DND-41 (cell line): ENCODE results near the gene IL17B.

Experiments used
- ATAC-seq: fragments of 200-7000 bp; cut with Tn5 transposase; 3 replicates; pipeline ENCODE4 v1.9.1; 2021; ENCODE audit warnings: low read depth; ENCODE audit not compliant: insufficient read depth
- DNase-seq: peaks from one replicate; pipeline ENCODE4 v3.0.0-alpha.2; 2020
- H2AFZ ChIP-seq: 2 replicates; pipeline ENCODE4 v1.6.0; 2012; ENCODE audit warnings: low read depth, low read length
- H3K27ac ChIP-seq: 2 replicates; pipeline ENCODE4 v1.5.1; 2012; ENCODE audit warnings: low read length, inconsistent platforms
- H3K27me3 ChIP-seq: fragments of 200-600 bp; sonication (generic); 2 replicates; pipeline ENCODE4 v1.6.0; 2012; ENCODE audit warnings: low read length, mild to moderate bottlenecking, inconsistent platforms; ENCODE audit not compliant: insufficient read depth, poor library complexity
- H3K36me3 ChIP-seq: 2 replicates; pipeline ENCODE4 v1.5.1; 2012; ENCODE audit warnings: low read length, inconsistent platforms; ENCODE audit not compliant: insufficient read depth
- H3K4me1 ChIP-seq: 2 replicates; pipeline ENCODE4 v1.5.1; 2012; ENCODE audit warnings: mild to moderate bottlenecking, low read length; ENCODE audit not compliant: insufficient read depth
- H3K4me2 ChIP-seq: 2 replicates; pipeline ENCODE4 v1.6.0; 2012; ENCODE audit warnings: mild to moderate bottlenecking, moderate library complexity, low read length, inconsistent platforms; ENCODE audit not compliant: insufficient read depth
- H3K4me3 ChIP-seq, 2 experiments: fragments of 200-600 bp in 1 of 2; shearing (Covaris generic) in 1 of 2; 2 replicates each; pipeline ENCODE4 v1.5.1; 2012 to 2016; ENCODE audit warnings: inconsistent platforms in 2 of 2, low read length in 2 of 2, mild to moderate bottlenecking in 2 of 2, low read depth in 1 of 2, moderate library complexity in 1 of 2
- H3K79me2 ChIP-seq: 2 replicates; pipeline ENCODE4 v1.6.0; 2012; ENCODE audit warnings: low read length, inconsistent platforms; ENCODE audit not compliant: insufficient read depth
- H3K9ac ChIP-seq: 2 replicates; pipeline ENCODE4 v1.6.0; 2012; ENCODE audit warnings: low read depth, mild to moderate bottlenecking, inconsistent platforms, low read length, moderate library complexity
- H3K9me3 ChIP-seq: 2 replicates; pipeline ENCODE4 v1.5.1; 2012; ENCODE audit warnings: low read length, moderate library complexity, mild to moderate bottlenecking, inconsistent platforms; ENCODE audit not compliant: insufficient read depth, severe bottlenecking
- H4K20me1 ChIP-seq: 2 replicates; pipeline ENCODE4 v1.6.0; 2012; ENCODE audit warnings: low read length; ENCODE audit not compliant: insufficient read depth
- EZH2 ChIP-seq: IDR thresholded peaks from 3 replicates; pipeline ENCODE4 v1.6.1; 2012; ENCODE audit warnings: borderline replicate concordance, low read depth, mild to moderate bottlenecking, moderate library complexity, low read length, inconsistent platforms; ENCODE audit not compliant: severe bottlenecking
- TF ChIP-seq, protein P1 (sequence below): IDR thresholded peaks from 2 replicates; pipeline ENCODE4 v1.5.1; 2012; ENCODE audit warnings: borderline replicate concordance, low read length, moderate library complexity, mild to moderate bottlenecking; ENCODE audit not compliant: poor library complexity, severe bottlenecking; ENCODE audit errors: extremely low read depth

Gene IL17B

DNA sequence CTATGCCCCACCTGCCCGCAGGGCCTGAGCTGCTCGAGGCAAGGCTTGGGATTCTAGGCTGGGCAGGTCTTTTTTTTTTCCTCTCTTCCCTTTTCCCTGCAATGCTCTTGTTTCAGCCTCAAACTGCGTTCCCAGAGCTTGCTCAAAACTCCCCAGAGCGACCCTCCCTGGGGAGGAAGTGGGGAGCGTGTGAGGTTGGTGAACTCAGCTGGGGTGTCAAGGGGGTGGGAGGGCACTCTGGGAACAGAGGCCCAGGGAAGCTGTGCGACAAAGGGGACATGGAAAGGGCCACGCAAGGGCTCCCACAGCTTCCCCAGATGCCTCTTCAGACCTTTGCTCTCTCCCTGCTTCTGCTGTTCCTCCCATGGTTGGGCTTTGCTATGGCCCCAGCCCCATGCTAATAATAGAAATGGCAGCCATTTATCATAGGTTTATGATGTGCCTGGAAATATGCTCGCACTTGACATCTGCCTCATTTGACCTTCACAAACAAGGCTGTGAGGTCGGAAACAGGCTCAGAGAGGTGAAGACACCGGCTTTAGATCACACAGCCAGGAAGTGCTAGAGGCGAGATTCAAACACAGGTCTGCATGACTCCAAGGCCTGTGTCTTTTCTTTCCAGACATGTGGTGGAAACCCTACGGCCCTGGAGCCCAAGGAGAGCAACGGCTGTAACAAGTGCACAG is 40.9 kb upstream of the IL17B start:
- Histone ChIP-seq H3K4me2 (no peak overlapping the region), H3K9ac (no peak overlapping the region), H4K20me1 (no peaks in the 10 kb centered on the region), H3K4me3 (no peak overlapping the region), H3K79me2 (no peaks in the 10 kb centered on the region), H3K27ac (no peak overlapping the region), H2AFZ (no peak overlapping the region), H3K4me1 (no peaks in the 10 kb centered on the region), H3K27me3 (no peaks in the 10 kb centered on the region), H3K36me3 (no peaks in the 10 kb centered on the region), H3K9me3 (no peaks in the 10 kb centered on the region)
- ATAC-seq (peak; percentile 47; the same call in 1 of the 3 replicates), DNase-seq (no peak)
- TF ChIP-seq, protein P1, sequence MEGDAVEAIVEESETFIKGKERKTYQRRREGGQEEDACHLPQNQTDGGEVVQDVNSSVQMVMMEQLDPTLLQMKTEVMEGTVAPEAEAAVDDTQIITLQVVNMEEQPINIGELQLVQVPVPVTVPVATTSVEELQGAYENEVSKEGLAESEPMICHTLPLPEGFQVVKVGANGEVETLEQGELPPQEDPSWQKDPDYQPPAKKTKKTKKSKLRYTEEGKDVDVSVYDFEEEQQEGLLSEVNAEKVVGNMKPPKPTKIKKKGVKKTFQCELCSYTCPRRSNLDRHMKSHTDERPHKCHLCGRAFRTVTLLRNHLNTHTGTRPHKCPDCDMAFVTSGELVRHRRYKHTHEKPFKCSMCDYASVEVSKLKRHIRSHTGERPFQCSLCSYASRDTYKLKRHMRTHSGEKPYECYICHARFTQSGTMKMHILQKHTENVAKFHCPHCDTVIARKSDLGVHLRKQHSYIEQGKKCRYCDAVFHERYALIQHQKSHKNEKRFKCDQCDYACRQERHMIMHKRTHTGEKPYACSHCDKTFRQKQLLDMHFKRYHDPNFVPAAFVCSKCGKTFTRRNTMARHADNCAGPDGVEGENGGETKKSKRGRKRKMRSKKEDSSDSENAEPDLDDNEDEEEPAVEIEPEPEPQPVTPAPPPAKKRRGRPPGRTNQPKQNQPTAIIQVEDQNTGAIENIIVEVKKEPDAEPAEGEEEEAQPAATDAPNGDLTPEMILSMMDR: no peak
- TF ChIP-seq EZH2: no peak

DNA sequence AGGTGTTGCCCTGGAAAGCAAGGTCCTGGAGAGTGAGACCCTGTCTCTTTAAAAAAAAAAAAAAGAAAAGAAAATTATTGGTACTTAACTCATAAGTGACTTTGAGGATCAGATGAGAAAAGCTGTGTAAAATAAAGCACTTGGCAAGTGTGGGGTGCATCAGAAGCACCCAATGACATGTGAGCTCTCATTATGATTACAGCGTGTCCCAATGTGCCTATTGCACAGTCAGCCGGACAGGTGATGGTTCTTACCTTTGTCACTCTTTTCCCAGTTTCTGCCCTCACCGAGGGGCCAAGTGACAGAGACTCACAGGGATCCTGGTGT is 40.4 kb upstream of the IL17B start:
- no peak overlapping the region for H3K4me3 ChIP-seq
- no peak overlapping the region for H3K9ac ChIP-seq
- H3K27me3 ChIP-seq: no peaks in the 10 kb centered on the region
- no peaks in the 10 kb centered on the region for H3K79me2 ChIP-seq
- H3K9me3 ChIP-seq: no peaks in the 10 kb centered on the region
- no peaks in the 10 kb centered on the region for H3K4me1 ChIP-seq
- ATAC-seq (no peak), DNase-seq (no peak)
- H4K20me1 ChIP-seq: no peaks in the 10 kb centered on the region
- H3K4me2 ChIP-seq: no peak overlapping the region
- H3K27ac ChIP-seq: no peak overlapping the region
- TF ChIP-seq, protein P1: no peak
- TF ChIP-seq EZH2: no peak
- no peak overlapping the region for H2AFZ ChIP-seq
- H3K36me3 ChIP-seq: no peaks in the 10 kb centered on the region

DNA sequence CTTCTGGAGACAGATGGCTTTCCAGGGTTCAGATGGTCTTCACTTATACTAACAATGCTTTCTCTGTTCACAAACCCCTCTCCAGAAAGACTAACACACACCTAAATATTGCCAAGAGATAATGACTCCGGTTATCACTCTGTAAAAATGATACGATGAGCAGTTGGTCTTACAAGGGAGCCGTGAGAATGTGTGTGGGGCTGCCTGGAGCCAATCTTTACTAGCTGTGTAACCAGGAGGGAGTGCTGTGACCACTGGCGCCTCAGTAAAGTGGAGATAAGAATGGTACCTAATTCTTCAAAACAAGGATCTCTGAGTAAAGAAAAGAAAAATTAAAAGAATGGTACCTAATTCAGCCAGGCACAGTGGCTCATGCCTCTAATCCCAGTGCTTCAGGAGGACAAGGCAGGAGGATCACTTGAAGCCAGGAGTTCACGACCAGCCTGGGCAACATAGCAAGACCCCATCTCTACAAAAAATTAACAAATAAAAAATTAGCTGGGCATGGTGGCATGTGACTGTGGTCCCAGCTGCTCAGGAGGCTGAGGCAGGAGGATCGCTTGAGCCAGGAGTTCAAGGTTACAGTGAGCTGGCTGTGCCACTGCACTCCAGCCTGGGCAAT is 39.9 kb upstream of the IL17B start:
- no peaks in the 10 kb centered on the region for H3K9me3 ChIP-seq
- ATAC-seq (no peak), DNase-seq (no peak)
- H3K27ac ChIP-seq: no peak overlapping the region
- no peak overlapping the region for H2AFZ ChIP-seq
- no peak for TF ChIP-seq EZH2
- TF ChIP-seq, protein P1: no peak
- H4K20me1 ChIP-seq: no peaks in the 10 kb centered on the region
- no peaks in the 10 kb centered on the region for H3K27me3 ChIP-seq
- no peak overlapping the region for H3K4me2 ChIP-seq
- H3K79me2 ChIP-seq: no peaks in the 10 kb centered on the region
- H3K4me3 ChIP-seq: no peak overlapping the region
- no peaks in the 10 kb centered on the region for H3K4me1 ChIP-seq
- H3K9ac ChIP-seq: no peak overlapping the region
- H3K36me3 ChIP-seq: no peaks in the 10 kb centered on the region
